ENCODE results near the gene GPANK1. TPM values are rescaled to one million over a fixed set of nuclear protein-coding genes. Genes with fewer than 3 reads are reported as not detected.

Gene GPANK1
- total and polyA plus RNA-seq, 2 of the 13 experiments (the other 11 are each of a cell fraction or from before 2014, with no cell fraction given), result 15.4 to 22.8 TPM

DNA sequence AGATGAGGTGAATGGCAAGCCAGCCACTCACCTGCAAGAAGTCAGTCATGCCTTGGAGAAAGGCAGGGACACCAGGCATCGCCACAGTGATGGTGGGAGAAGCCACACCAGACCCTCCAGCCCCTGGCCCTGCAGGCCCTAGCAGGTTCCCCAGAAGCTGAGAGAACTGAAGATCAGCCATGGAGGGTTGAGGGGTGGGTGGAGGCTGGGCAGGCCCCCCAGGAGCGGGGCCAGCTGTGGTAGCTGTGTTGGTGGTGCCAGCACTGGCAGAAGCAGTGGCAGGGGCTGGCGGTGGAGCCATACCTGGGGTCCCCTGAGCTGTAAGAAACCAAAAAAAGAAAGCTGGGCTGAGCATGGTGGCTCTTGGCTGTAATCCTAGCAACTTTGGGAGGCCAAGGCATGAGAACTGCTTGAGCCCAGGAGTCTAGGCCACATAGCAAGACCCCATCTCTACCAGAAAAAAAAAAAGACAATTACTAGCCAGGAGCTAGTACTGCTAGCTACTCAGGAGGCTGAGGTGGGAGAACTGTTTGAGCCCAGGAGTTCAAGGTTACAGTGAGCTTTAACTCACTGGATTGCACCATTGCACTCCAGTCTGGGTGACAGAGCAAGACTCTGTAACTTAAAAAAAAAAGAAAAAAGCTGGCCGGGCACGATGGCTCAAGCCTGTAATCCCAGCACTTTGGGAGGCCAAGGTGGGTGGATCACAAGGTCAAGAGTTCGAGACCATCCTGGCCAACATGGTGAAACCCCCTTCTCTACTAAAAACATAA lies 21.8 kb downstream of the GPANK1 start (continued):
- TF ChIP-seq, protein P1, sequence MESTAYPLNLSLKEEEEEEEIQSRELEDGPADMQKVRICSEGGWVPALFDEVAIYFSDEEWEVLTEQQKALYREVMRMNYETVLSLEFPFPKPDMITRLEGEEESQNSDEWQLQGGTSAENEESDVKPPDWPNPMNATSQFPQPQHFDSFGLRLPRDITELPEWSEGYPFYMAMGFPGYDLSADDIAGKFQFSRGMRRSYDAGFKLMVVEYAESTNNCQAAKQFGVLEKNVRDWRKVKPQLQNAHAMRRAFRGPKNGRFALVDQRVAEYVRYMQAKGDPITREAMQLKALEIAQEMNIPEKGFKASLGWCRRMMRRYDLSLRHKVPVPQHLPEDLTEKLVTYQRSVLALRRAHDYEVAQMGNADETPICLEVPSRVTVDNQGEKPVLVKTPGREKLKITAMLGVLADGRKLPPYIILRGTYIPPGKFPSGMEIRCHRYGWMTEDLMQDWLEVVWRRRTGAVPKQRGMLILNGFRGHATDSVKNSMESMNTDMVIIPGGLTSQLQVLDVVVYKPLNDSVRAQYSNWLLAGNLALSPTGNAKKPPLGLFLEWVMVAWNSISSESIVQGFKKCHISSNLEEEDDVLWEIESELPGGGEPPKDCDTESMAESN (CRISPR knock-in tag; conservative IDR thresholded peaks at IDR 0.05), result no peak
- no peak for TF ChIP-seq SP2 (CRISPR knock-in tag; IDR thresholded peaks at IDR 0.05)
- TF ChIP-seq FOXK1 (CRISPR knock-in tag; IDR thresholded peaks at IDR 0.05; ENCODE audit: borderline replicate concordance, low read depth), result no peak
- TF ChIP-seq, protein P2, sequence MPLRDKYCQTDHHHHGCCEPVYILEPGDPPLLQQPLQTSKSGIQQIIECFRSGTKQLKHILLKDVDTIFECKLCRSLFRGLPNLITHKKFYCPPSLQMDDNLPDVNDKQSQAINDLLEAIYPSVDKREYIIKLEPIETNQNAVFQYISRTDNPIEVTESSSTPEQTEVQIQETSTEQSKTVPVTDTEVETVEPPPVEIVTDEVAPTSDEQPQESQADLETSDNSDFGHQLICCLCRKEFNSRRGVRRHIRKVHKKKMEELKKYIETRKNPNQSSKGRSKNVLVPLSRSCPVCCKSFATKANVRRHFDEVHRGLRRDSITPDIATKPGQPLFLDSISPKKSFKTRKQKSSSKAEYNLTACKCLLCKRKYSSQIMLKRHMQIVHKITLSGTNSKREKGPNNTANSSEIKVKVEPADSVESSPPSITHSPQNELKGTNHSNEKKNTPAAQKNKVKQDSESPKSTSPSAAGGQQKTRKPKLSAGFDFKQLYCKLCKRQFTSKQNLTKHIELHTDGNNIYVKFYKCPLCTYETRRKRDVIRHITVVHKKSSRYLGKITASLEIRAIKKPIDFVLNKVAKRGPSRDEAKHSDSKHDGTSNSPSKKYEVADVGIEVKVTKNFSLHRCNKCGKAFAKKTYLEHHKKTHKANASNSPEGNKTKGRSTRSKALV (CRISPR knock-in tag; IDR thresholded peaks at IDR 0.05), result no peak
- no peak for TF ChIP-seq JUN (CRISPR knock-in tag; IDR thresholded peaks at IDR 0.05)
- no peak for TF ChIP-seq ZNF331 (CRISPR knock-in tag; IDR thresholded peaks at IDR 0.05)
- no peak for TF ChIP-seq SYNCRIP (IDR thresholded peaks at IDR 0.05; ENCODE audit: insufficient read depth, low read depth, low read length)
- TF ChIP-seq ZNF3 (CRISPR knock-in tag; IDR thresholded peaks at IDR 0.05), result no peak
- no peak for TF ChIP-seq CBX1 (IDR thresholded peaks at IDR 0.05; ENCODE audit: low read depth)
- TF ChIP-seq ZNF607 (CRISPR knock-in tag; IDR thresholded peaks at IDR 0.05; ENCODE audit: borderline replicate concordance), result no peak
- TF ChIP-seq REXO4 (CRISPR knock-in tag; IDR thresholded peaks at IDR 0.05; ENCODE audit: borderline replicate concordance), result no peak
- no peak for TF ChIP-seq ZNF878 (CRISPR knock-in tag; IDR thresholded peaks at IDR 0.05)
- no peak for TF ChIP-seq HDAC6 (IDR thresholded peaks at IDR 0.05; ENCODE audit: low read depth, low read length)
- TF ChIP-seq PITX1 (CRISPR knock-in tag; IDR thresholded peaks at IDR 0.05), result peak; percentile 55; the same call in 1 of the 2 replicates
- TF ChIP-seq NAIF1 (CRISPR knock-in tag; IDR thresholded peaks at IDR 0.05; ENCODE audit: borderline replicate concordance), result no peak
- TF ChIP-seq ZNF883 (CRISPR knock-in tag; IDR thresholded peaks at IDR 0.05; ENCODE audit: not compliant biosample characterization), result no peak
- TF ChIP-seq ZMYM4 (CRISPR knock-in tag; IDR thresholded peaks at IDR 0.05), result no peak
- no peak for TF ChIP-seq ZFX (CRISPR knock-in tag; IDR thresholded peaks at IDR 0.05; ENCODE audit: low read depth)
- TF ChIP-seq KMT2A (CRISPR knock-in tag; IDR thresholded peaks at IDR 0.05), result no peak
- TF ChIP-seq, protein P3, sequence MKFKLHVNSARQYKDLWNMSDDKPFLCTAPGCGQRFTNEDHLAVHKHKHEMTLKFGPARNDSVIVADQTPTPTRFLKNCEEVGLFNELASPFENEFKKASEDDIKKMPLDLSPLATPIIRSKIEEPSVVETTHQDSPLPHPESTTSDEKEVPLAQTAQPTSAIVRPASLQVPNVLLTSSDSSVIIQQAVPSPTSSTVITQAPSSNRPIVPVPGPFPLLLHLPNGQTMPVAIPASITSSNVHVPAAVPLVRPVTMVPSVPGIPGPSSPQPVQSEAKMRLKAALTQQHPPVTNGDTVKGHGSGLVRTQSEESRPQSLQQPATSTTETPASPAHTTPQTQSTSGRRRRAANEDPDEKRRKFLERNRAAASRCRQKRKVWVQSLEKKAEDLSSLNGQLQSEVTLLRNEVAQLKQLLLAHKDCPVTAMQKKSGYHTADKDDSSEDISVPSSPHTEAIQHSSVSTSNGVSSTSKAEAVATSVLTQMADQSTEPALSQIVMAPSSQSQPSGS (CRISPR knock-in tag; IDR thresholded peaks at IDR 0.05), result no peak
- TF ChIP-seq, protein P4, sequence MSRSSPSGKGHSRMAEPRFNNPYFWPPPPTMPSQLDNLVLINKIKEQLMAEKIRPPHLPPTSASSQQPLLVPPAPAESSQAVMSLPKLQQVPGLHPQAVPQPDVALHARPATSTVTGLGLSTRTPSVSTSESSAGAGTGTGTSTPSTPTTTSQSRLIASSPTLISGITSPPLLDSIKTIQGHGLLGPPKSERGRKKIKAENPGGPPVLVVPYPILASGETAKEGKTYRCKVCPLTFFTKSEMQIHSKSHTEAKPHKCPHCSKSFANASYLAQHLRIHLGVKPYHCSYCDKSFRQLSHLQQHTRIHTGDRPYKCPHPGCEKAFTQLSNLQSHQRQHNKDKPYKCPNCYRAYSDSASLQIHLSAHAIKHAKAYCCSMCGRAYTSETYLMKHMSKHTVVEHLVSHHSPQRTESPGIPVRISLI (CRISPR knock-in tag; IDR thresholded peaks at IDR 0.05; ENCODE audit: borderline replicate concordance), result peak; percentile 88

All from HepG2 (cell line).